ENCODE measurements around the gene PSMC3.

The PSMC3 gene

GRCh38 chr11:47442514-47442913 lies 16.3 kb upstream of the PSMC3 start:
- DNase-seq, result no peak

- DNase-seq, result no peak
These were observed 15.2 kb upstream of the PSMC3 start for GRCh38 chr11:47441421-47441820.

GRCh38 chr11:47440054-47440476 lies 13.8 kb upstream of the PSMC3 start:
- DNase-seq, result no peak

DNA sequence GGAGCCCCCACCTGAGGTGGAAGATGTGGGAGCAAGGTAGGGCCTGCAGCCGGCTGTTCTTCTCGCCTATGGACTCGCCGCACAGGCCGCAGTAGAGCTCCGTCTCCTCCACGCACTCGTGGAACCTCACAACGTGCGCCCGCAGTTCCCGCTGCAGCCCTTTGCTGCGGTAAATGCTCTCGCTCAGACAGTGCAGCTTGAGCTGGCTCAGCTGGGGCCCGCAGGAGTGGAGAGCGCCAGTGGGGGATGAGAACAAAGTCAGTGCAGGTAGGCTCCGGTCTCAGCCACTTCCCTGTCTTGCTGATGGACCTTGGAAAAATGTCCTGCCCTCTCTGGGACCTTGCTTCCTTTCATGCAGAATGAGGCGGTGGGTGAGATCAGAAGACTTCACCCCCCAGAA lies 12.5 kb upstream of the PSMC3 start:
- DNase-seq, result no peak

- no peak for DNase-seq
These were observed 11.6 kb upstream of the PSMC3 start for GRCh38 chr11:47437746-47438418.

DNA sequence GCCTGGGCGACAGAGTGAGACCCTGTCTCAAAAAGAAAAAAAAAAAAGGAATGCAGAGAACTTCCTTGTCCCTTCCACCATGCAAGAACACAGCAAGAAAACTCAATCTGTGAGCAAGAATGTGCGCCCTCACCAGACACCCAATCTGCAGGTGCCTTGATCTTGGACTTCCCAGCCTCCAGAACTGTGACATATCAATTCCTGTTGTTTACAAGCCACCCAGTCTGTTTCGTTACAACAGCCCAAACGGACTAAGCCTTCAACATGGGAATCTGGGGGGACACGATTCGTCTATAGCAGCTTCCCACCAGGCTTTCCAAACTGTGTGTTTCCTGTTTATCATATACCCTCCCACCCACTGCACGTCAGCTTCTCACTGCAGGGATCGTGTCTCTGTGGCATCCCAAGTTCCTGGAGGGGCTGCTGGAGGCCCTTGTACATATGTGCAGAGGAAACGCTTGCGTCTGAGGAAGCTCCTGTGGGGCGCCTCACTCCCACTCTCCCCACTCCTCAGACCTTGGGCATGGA lies 11.0 kb upstream of the PSMC3 start:
- no peak for DNase-seq

DNA sequence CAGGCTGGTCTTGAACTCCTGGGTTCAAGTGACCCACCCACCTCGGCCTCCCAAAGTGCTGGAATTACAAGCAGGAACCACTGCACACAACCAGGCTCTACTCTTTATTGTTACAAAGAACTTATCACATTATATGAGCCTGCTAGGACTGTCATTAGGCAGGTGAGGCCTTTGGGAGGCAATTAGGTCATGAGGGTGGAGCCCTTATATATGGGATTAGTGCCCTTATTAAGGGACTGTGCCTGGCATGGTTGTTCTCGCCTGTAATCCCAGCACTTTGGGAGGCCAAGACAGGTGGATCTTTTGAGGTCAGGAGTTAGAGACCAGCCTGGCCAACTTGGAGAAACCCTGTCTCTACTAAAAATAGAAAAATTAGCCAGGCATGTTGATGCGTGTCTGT lies 10.5 kb upstream of the PSMC3 start:
- DNase-seq, result no peak

- no peak for DNase-seq
These were observed 9.4 kb upstream of the PSMC3 start for GRCh38 chr11:47435687-47436086.

- no peak for DNase-seq
These were observed 8.0 kb upstream of the PSMC3 start for GRCh38 chr11:47434011-47434786.

DNA sequence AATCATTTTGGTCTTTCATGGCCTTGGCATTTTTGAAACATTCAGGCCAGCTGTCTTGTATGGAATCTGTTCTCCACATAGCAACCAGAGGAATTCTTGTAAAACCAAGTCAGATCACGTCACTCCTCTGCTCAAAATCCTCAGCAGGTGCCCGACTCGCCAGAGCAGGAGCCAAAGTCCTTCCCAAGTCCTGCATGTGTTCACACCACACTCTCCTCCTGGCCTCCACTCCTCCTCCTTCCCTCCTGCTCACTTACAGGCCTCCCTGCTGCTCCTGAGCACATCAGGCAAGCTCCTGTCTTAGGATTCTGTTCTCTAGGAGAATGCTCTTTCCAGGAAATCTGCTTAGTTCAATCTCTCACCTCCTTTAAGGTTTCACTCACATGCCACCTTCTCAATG lies 6.9 kb upstream of the PSMC3 start:
- DNase-seq, result no peak

DNA sequence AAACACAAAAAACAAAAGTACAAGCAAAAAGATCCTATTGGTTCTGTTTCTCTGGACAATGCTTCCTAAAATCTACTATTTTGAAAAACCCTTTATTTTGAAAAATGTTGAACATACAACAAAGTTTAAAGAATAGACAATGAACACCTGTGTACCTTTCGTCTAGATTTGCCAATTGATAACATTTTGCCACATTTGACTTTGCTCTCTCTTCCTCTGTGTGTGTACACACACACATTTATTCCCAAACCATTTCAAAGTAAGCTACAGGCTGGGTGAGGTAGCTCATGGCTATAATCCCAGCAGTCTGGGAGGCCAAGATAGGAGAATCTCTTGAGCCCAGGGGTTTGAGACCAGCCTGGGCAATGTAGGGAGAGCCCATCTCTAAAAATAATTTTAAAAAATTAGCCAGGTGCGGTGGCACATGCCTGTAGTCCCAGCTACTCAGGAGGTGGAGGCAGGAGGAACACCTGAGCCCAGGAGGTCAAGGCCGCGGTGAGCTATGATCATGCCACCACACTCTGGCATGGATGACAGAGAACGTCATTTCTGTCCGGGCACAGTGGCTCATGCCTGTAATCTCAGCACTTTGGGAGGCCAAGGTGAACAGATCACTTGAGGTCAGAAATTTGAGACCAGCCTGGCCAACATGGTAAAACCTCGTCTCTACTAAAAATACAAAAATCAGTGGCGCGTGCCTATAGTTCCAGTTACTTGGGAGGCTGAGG lies 5.3 kb upstream of the PSMC3 start:
- no peak for DNase-seq

DNA sequence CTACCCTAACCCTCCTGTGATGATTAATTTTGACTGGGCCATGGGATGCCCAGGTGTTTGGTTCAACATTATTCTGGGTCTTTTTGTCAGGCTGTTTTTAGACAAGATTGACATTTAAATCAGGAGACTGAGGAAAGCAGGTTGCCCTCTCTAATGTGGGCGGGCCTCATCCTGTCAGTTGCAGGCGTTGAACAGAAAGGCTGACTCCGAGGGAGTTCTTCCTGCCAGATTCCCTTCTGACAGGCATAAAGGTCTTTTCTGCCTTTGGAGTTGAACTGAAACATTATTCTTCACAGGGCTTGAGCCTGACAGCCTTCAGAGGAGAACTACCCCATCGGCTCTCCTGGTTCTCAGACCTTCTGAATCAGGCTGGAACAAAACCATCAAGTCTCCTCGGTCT lies 4.3 kb upstream of the PSMC3 start:
- no peak for DNase-seq

DNA sequence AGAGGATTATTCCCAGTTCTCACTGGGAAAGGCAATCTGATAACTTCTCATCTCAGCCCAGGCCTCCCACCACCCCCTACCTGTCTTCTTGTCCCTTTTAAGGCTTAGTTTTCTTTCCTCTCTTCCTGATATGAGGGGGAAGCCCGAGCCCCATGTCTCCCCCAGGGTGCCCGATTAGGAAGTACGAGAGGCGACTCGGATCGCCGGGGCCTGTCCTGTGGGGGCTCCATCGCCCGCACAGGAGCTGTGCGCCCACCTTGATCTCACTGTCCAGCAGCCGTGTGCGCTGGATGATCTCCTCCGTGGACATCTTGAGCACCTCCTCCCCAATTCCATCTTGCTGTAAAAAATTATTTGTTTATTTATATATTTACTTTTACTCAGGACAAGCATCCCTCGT lies 628 bp downstream of the PSMC3 start:
- DNase-seq, result no peak

DNA sequence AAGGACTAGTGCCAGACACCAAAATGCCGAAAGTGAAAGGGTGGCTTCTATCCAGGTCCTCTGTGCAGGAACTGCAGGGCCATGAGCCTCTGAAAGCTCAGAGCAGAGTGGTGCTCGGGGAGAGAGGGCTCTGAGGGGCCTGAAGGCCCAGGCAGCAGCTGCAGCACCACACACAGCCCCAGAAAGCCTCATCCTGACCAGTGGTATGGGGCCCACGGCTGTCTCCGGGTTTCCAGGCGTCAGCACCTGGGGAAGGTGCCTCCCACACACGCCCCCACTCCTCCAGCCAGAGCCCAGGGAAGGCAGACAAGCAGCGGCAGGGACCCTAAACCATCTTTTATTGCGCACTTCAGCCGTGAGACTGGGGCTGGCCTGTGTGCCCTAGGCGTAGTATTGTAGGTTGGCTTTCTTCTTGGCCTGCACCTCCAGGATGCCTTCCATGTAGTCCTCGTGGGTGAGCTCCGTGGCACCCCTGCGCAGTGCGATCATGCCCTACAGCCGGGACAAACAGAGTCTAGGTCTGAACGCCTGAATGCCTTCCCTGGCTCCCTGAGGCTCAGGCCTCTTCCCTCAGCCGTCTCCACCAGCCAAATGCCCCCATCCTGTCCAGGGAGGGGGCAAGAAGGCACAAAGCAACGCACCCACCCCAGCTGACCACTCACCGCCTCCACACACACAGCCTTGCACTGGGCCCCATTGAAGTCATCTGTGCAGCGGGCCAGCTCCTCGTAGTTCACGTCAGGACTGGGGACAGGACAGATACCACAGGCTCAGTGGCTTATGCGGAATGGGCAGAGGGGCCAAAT lies 7.6 kb downstream of the PSMC3 start:
- DNase-seq, result no peak

GRCh38 chr11:47417712-47418111 lies 8.5 kb downstream of the PSMC3 start:
- no peak for DNase-seq

DNA sequence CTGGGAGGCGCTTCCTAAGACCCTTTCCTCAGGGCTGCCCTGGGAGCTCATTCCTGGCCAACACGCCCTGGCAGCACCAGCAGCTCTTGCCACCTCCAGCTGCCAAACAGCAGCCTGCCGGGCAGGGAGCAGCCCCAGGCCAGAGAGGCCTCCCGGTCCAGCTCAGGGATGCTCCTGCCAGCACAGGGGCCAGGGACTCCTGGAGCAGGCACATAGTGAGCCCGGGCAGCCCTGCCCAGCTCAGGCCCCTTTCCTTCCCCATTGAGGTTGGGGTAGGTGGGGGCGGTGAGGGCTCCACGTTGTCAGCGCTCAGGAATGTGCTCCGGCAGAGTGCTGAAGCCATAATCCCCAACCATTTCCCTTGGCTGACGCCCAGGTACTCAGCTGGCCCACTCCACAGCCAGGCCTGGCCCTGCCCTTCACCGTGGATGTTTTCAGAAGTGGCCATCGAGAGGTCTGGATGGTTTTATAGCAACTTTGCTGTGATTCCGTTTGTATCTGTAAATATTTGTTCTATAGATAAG lies 10.2 kb downstream of the PSMC3 start:
- DNase-seq, result no peak

- no peak for DNase-seq
These were observed 11.0 kb downstream of the PSMC3 start for GRCh38 chr11:47415091-47415854.

- DNase-seq, result no peak
These were observed 11.6 kb downstream of the PSMC3 start for GRCh38 chr11:47414685-47415070.

GRCh38 chr11:47413908-47414684 lies 12.1 kb downstream of the PSMC3 start:
- DNase-seq, result no peak

- no peak for DNase-seq
These were observed 12.9 kb downstream of the PSMC3 start for GRCh38 chr11:47413351-47413750.

All from activated effector memory CD4-positive, alpha-beta T cell treated with anti-CD3 and anti-CD28 coated beads, Interleukin-2, amount 50 U/mL, for 16 hours (primary cell).